ENCODE results near the gene ADRB1. TPM values are rescaled to one million over a fixed set of nuclear protein-coding genes. Genes with fewer than 3 reads are reported as not detected.
A peak's percentile ranks its signal among the peaks of the same experiment; 100 is the strongest.

Gene ADRB1
- total RNA-seq: 1 to 10 TPM in 3 of 4 donors, not detected in 1; 3.1 to 8.0 (median 4.6) TPM

- peaks cover 0 to 16% (median 0%) of the 10 kb centered on the region in 4 donors for H3K4me1 ChIP-seq
- peak within 1 kb of the TSS; percentile 69 to 86 (median 73) for H3K27ac ChIP-seq
- H3K9me3 ChIP-seq: no peaks in the 10 kb centered on the region
- H3K4me3 ChIP-seq: peak within 1 kb of the TSS; percentile 45 to 61 (median 51)
- peak; percentile 35 to 94 (median 90) for DNase-seq
- H3K36me3 ChIP-seq: no peaks in the 10 kb centered on the region
- TF ChIP-seq POLR2A (IDR thresholded peaks at IDR 0.05): peak; percentile 29 to 66
- TF ChIP-seq CTCF (IDR thresholded peaks at IDR 0.05): no peak
- H3K27me3 ChIP-seq: no peaks in the 10 kb centered on the region
Observed at GRCh38 chr10:114043532-114044246, at the start of gene ADRB1. Gene ADRB1 (plus strand): TSS chr10:114043866. CDS start chr10:114044133, 267 bp downstream.

GRCh38 chr10:113995201-113995600 lies 48.5 kb upstream of the ADRB1 start:
- Histone ChIP-seq H3K27ac (peak overlapping the region in 1 of 4 donors; percentile 8), H3K4me3 (no peak overlapping the region), H3K27me3 (no peaks in the 10 kb centered on the region), H3K9me3 (no peaks in the 10 kb centered on the region), H3K36me3 (no peaks in the 10 kb centered on the region), H3K4me1 (peaks cover 0 to 27% (median 4%) of the 10 kb centered on the region in 4 donors)
- no peak for DNase-seq
- TF ChIP-seq CTCF (IDR thresholded peaks at IDR 0.05) (no peak), POLR2A (IDR thresholded peaks at IDR 0.05) (no peak)

- no peaks in the 10 kb centered on the region for H3K9me3 ChIP-seq
- peaks cover 0 to 18% (median 4%) of the 10 kb centered on the region in 4 donors for H3K4me1 ChIP-seq
- TF ChIP-seq POLR2A (IDR thresholded peaks at IDR 0.05) (peak in 1 of 2 donors; percentile 38), CTCF (IDR thresholded peaks at IDR 0.05) (peak in 1 of 6 experiments; percentile 7)
- peak in 2 of 3 donors; percentile 86 for DNase-seq
- H3K36me3 ChIP-seq: no peaks in the 10 kb centered on the region
- H3K4me3 ChIP-seq: no peak overlapping the region
- H3K27me3 ChIP-seq: no peaks in the 10 kb centered on the region
- H3K27ac ChIP-seq: peak overlapping the region in 3 of 4 donors; percentile 15 to 72 (median 69)
Observed at GRCh38 chr10:113997428-113997827, 46.2 kb upstream of the ADRB1 start.

GRCh38 chr10:113999531-113999930 lies 44.1 kb upstream of the ADRB1 start:
- H3K4me1 ChIP-seq: peaks cover 0 to 18% (median 4%) of the 10 kb centered on the region in 4 donors
- H3K9me3 ChIP-seq: no peaks in the 10 kb centered on the region
- no peak for TF ChIP-seq CTCF (IDR thresholded peaks at IDR 0.05)
- TF ChIP-seq POLR2A (IDR thresholded peaks at IDR 0.05): no peak
- peak overlapping the region in 2 of 4 donors; percentile 58 to 65 for H3K27ac ChIP-seq
- no peaks in the 10 kb centered on the region for H3K27me3 ChIP-seq
- peak in 1 of 3 donors; percentile 69 for DNase-seq
- no peaks in the 10 kb centered on the region for H3K36me3 ChIP-seq
- H3K4me3 ChIP-seq: no peak overlapping the region

- no peak for DNase-seq
- no peak overlapping the region for H3K4me3 ChIP-seq
- H3K36me3 ChIP-seq: no peaks in the 10 kb centered on the region
- H3K27ac ChIP-seq: no peak overlapping the region
- TF ChIP-seq CTCF (IDR thresholded peaks at IDR 0.05): no peak
- TF ChIP-seq POLR2A (IDR thresholded peaks at IDR 0.05): no peak
- no peaks in the 10 kb centered on the region for H3K27me3 ChIP-seq
- H3K9me3 ChIP-seq: no peaks in the 10 kb centered on the region
- peaks cover 0 to 15% (median 4%) of the 10 kb centered on the region in 4 donors for H3K4me1 ChIP-seq
Observed at GRCh38 chr10:114000457-114001010, 43.1 kb upstream of the ADRB1 start.

Measured in Peyer's patch (tissue), 4 donors.